Spleen (tissue), 7 donors: ENCODE measurements around the gene OPRL1.

ENCODE experiments used
- CTCF ChIP-seq, 11 experiments: fragments of 200-600 bp in 7 of 11; fragments of 450-650 bp in 4 of 11; sonication (generic) in 4 of 11; IDR thresholded peaks in 8 of 11; conservative IDR thresholded peaks in 3 of 11; 1 replicate in 7 of 11; 2 replicates in 4 of 11; pipeline versions ENCODE4 v1.4.0 to v1.8.0; 2016 to 2021; ENCODE audit warnings: antibody characterized with exemption in 11 of 11, inconsistent platforms in 4 of 11, mild to moderate bottlenecking in 1 of 11
- POLR2A ChIP-seq, 3 donors: fragments of 450-650 bp; IDR thresholded peaks; one replicate each; pipeline ENCODE4 v1.5.1; 2017; ENCODE audit warnings: antibody characterized with exemption in 3 of 3, mild to moderate bottlenecking in 1 of 3
- donor health status: DM: no; HTN: no; CAD: no; lungs with moderate emphysema.
- donor health status: DM: no; HTN: no; CAD: no.
- donor health status: DM: no; HTN: no; CAD: no.

GRCh38 chr20:64037498-64038213, 42.2 kb upstream of the OPRL1 start:
- TF ChIP-seq CTCF (IDR thresholded peaks at IDR 0.05 in 8 of 11, conservative IDR thresholded peaks at IDR 0.05 in 3 of 11) (no peak), POLR2A (IDR thresholded peaks at IDR 0.05) (no peak)
